Mesendoderm (in vitro differentiated cells): ENCODE data around the gene KXD1.

Experiments used
- DNase-seq: peaks from one replicate; pipeline ENCODE4 v3.0.0; 2013
- H2AK5ac ChIP-seq: 2 replicates; pipeline ENCODE4 v1.6.1; 2013; ENCODE audit warnings: low read length, inconsistent platforms
- H2BK120ac ChIP-seq: 2 replicates; pipeline ENCODE4 v1.6.1; 2013; ENCODE audit warnings: low read depth, mild to moderate bottlenecking, low read length, moderate library complexity, mixed read lengths
- H2BK15ac ChIP-seq: replicated peaks from 2 replicates; pipeline ENCODE4 v1.6.1; 2013; ENCODE audit warnings: low read depth, mild to moderate bottlenecking, moderate library complexity
- H2BK5ac ChIP-seq: 2 replicates; pipeline ENCODE4 v1.6.1; 2013; ENCODE audit warnings: low read length, inconsistent platforms
- H3K18ac ChIP-seq: 2 replicates; pipeline ENCODE4 v1.6.1; 2013; ENCODE audit warnings: mild to moderate bottlenecking, low read length, mixed read lengths
- H3K23ac ChIP-seq: one replicate; pipeline ENCODE4 v1.6.1; 2013; ENCODE audit warnings: low read length
- H3K27ac ChIP-seq: 2 replicates; pipeline ENCODE4 v1.5.1; 2013; ENCODE audit warnings: low read depth, mild to moderate bottlenecking, inconsistent platforms, low read length, moderate library complexity
- H3K27me3 ChIP-seq: 2 replicates; pipeline ENCODE4 v1.6.1; 2013; ENCODE audit warnings: low read length, control low read depth, mild to moderate bottlenecking, inconsistent platforms; ENCODE audit not compliant: insufficient read depth, poor library complexity
- H3K36me3 ChIP-seq: 2 replicates; pipeline ENCODE4 v1.6.1; 2013; ENCODE audit warnings: low read length, inconsistent platforms; ENCODE audit not compliant: control insufficient read depth, insufficient read depth
- H3K4ac ChIP-seq: one replicate; pipeline ENCODE4 v1.6.1; 2013; ENCODE audit warnings: low read depth, mild to moderate bottlenecking, low read length, moderate library complexity
- H3K4me1 ChIP-seq: 2 replicates; pipeline ENCODE4 v1.6.1; 2013; ENCODE audit warnings: low read depth, low read length, inconsistent platforms; ENCODE audit not compliant: control insufficient read depth
- H3K4me2 ChIP-seq: 2 replicates; pipeline ENCODE4 v1.6.1; 2013; ENCODE audit warnings: low read length
- H3K4me3 ChIP-seq: 2 replicates; pipeline ENCODE4 v1.5.1; 2013; ENCODE audit warnings: mild to moderate bottlenecking, low read length
- H3K56ac ChIP-seq: one replicate; pipeline ENCODE4 v1.6.1; 2013; ENCODE audit warnings: low read length
- H3K79me1 ChIP-seq: 2 replicates; pipeline ENCODE4 v1.6.1; 2013; ENCODE audit warnings: low read length, inconsistent platforms
- H3K79me2 ChIP-seq: 2 replicates; pipeline ENCODE4 v1.6.1; 2013; ENCODE audit warnings: mild to moderate bottlenecking, low read length; ENCODE audit not compliant: control insufficient read depth, insufficient read depth
- H3K9ac ChIP-seq: 2 replicates; pipeline ENCODE4 v1.6.1; 2013; ENCODE audit warnings: low read length, inconsistent platforms
- H4K5ac ChIP-seq: one replicate; pipeline ENCODE4 v1.6.1; 2013; ENCODE audit warnings: low read length
- H4K8ac ChIP-seq: one replicate; pipeline ENCODE4 v1.6.1; 2013; ENCODE audit warnings: low read depth, mild to moderate bottlenecking, control low read depth, low read length, moderate library complexity
- WGBS: extraction: QIAGEN DNeasy Blood & Tissue Kit; methylation state at CpG from one replicate; pipeline ENCODE4 v1.1.7; 2013; ENCODE audit warnings: low lambda C conversion rate, missing lambda C conversion rate; ENCODE audit not compliant: insufficient coverage; ENCODE audit errors: extremely low coverage; 5-methylcytosine and 5-hydroxymethylcytosine counted together

KXD1 gene

DNA sequence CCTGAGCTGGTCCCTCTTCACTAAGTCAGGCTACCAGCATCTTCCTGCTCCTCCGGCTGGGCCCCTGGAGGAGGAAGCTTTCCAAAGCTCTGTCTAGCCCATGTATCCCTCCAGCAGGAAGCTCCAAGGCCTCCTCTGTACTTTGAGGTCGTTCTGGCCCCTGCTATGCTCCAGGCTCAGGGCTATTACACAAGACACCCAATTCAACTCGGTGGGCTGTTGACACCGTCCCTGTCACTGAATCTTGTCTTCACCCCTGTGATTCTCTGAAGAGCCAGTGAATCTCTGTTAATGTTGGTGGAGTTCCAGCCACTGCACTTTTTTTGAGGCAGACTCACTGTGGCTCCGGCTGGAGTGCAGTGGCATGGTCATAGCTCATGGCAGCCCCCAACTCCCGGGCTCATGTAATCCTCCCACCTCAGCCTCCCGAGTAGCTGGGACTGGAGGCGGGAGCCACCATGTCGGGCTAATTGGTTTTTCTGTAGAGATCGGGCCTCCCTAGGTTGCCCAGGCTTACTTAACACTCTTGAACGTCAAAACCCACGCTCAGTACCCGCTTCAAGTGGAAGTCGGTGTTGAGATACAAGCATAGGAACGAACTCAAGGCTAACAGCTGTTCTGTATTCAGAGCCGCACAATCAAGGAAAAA is 30.4 kb downstream of the KXD1 start:
- no peak overlapping the region for H2BK15ac ChIP-seq
- WGBS, result no CpG with 5 or more reads among the region's 16 CpGs
- DNase-seq, result no peak
- H4K8ac ChIP-seq, result peak overlapping the region; percentile 31
- peak overlapping the region; percentile 37 for H3K4ac ChIP-seq
- H2AK5ac ChIP-seq, result no peak overlapping the region
- H3K56ac ChIP-seq, result peak overlapping the region; percentile 100
- peak overlapping the region; percentile 30 for H3K4me2 ChIP-seq
- peaks cover 3% of the 10 kb centered on the region for H3K36me3 ChIP-seq
- H3K79me2 ChIP-seq, result no peaks in the 10 kb centered on the region
- no peaks in the 10 kb centered on the region for H3K27me3 ChIP-seq
- H3K9ac ChIP-seq, result peak overlapping the region; percentile 98
- H3K79me1 ChIP-seq, result peaks cover 2% of the 10 kb centered on the region
- H3K23ac ChIP-seq, result no peak overlapping the region
- no peak overlapping the region for H4K5ac ChIP-seq
- H3K27ac ChIP-seq, result peak overlapping the region; percentile 9
- H3K18ac ChIP-seq, result peak overlapping the region; percentile 29
- H2BK120ac ChIP-seq, result no peak overlapping the region
- H3K4me3 ChIP-seq, result peak overlapping the region; percentile 18
- H2BK5ac ChIP-seq, result no peak overlapping the region
- H3K4me1 ChIP-seq, result peaks cover 3% of the 10 kb centered on the region

DNA sequence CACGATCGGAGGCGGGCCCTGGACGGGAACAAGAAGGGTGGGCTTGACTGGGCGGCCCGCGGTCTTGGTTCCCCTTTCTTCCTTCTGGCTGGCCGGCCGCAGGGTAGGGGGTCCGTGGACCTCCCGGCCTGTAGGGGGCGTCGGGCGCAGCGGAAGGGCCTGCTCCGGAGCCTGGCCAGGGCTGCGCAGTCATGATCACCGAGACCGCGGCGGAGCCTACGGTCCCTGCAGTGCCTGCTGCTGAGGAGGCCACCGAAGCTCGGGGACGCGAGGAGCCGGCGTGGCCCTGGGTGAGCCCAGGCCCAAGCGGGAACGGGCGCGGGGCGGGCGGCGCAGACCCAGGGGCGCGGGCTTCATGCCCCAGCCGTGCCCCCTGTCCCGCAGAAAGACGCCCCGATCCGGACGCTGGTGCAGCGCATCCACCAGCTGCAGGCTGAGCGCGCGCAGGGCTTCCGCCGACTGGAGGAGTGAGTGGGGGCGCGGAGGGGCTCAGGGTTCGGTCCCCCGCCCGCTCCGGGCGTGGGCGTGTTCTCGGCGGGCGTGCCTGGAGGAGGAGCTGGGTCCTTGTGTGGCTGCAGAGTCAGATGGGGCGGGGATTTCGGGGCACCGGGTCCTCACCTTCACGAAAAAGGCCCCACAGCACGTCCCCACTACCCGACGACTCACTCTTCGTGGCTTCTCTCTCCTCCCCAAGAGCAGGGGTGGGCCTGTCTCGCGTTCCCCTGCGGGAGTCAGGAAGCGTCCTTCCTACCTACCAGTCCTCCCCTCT is 31.1 kb downstream of the KXD1 start, which contains the start of gene REX1BD:
Gene REX1BD, plus strand, starts transcription at position 188 of the 769 bp plus-strand sequence. Its CDS starts 4 bp downstream, at position 192.
- peak within 1 kb of the TSS; percentile 97 for H3K4me2 ChIP-seq
- H2BK5ac ChIP-seq, result peak within 1 kb of the TSS; percentile 89
- H3K18ac ChIP-seq, result peak within 1 kb of the TSS; percentile 78
- H3K56ac ChIP-seq, result peak within 1 kb of the TSS; percentile 100
- peak within 1 kb of the TSS; percentile 98 for H3K9ac ChIP-seq
- peaks cover 3% of the 10 kb centered on the region for H3K36me3 ChIP-seq
- no peaks in the 10 kb centered on the region for H3K27me3 ChIP-seq
- no peak within 1 kb of the TSS for H2AK5ac ChIP-seq
- H3K4me1 ChIP-seq, result peaks cover 8% of the 10 kb centered on the region
- H3K79me2 ChIP-seq, result no peaks in the 10 kb centered on the region
- H4K5ac ChIP-seq, result no peak within 1 kb of the TSS
- peak within 1 kb of the TSS; percentile 89 for H3K23ac ChIP-seq
- H3K4ac ChIP-seq, result peak within 1 kb of the TSS; percentile 89
- WGBS, result no CpG with 5 or more reads among the region's 72 CpGs
- peak; percentile 89 for DNase-seq
- peak within 1 kb of the TSS; percentile 99 for H3K27ac ChIP-seq
- H3K79me1 ChIP-seq, result peaks cover 2% of the 10 kb centered on the region
- no peak within 1 kb of the TSS for H2BK15ac ChIP-seq
- peak within 1 kb of the TSS; percentile 15 for H2BK120ac ChIP-seq
- H4K8ac ChIP-seq, result peak within 1 kb of the TSS; percentile 97
- peak within 1 kb of the TSS; percentile 88 for H3K4me3 ChIP-seq

DNA sequence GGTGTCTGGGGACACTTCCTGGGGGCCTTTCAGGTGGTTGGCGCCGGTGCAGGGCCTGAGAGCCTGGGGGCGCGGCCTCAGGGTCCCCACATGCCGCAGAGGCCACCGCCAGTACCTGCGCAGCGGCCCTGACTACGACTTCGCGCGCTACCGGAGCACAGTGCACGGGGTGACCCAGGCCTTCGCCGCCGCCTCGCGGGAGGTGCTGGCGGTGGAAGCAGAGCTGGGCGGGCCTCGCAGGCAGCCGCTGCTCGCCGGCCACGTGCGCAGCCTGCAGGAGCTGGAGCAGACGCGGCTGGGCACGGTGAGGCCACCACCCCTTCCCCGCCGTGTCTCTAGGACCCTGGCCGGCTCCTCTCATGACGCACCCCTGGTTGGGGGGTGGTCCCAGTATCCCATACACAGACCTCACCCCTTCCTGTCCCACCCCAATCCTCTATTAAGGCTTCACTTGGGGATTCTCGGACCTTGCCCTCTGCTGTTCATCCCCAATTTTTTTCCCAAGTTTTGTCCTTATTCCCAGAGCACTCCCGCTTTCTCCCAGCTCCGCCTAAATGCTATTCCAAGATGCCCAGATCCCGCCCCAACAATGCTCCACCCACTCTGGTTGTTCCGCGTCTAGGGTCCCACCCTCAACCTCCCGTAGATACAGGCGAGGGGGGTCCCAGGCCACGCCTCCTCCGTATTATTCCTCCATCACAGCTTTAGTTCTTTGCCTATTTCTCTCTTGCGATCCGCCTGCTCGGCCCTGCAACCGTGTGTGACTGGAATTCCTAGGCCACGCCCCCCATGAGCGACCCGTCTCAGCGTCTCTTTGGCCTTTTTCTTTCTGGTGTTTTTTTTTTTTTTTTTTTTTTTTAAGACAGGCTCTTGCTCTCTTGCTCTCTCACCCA is 32.0 kb downstream of the KXD1 start:
- Histone ChIP-seq H3K4me3 (peak overlapping the region; percentile 88), H2BK15ac (no peak overlapping the region), H3K27ac (peak overlapping the region; percentile 99), H3K4me1 (peaks cover 9% of the 10 kb centered on the region), H3K9ac (peak overlapping the region; percentile 98), H2BK5ac (peak overlapping the region; percentile 67), H2AK5ac (no peak overlapping the region), H3K79me1 (peaks cover 2% of the 10 kb centered on the region), H2BK120ac (no peak overlapping the region), H4K8ac (no peak overlapping the region), H3K4me2 (peak overlapping the region; percentile 97), H3K79me2 (no peaks in the 10 kb centered on the region), H3K36me3 (peaks cover 3% of the 10 kb centered on the region), H3K56ac (peak overlapping the region; percentile 100), H3K4ac (peak overlapping the region; percentile 22), H4K5ac (no peak overlapping the region), H3K27me3 (no peaks in the 10 kb centered on the region), H3K23ac (no peak overlapping the region), H3K18ac (peak overlapping the region; percentile 45)
- no CpG with 5 or more reads among the region's 52 CpGs for WGBS
- peak; percentile 94 for DNase-seq

GRCh38 chr19:18590273-18591272 is 32.9 kb downstream of the KXD1 start:
- Histone ChIP-seq H2BK120ac (no peak overlapping the region), H4K8ac (no peak overlapping the region), H3K27me3 (no peaks in the 10 kb centered on the region), H2BK5ac (no peak overlapping the region), H3K4me2 (peak overlapping the region; percentile 97), H2AK5ac (no peak overlapping the region), H3K4ac (no peak overlapping the region), H3K56ac (peak overlapping the region; percentile 83), H4K5ac (no peak overlapping the region), H3K23ac (peak overlapping the region; percentile 45), H3K79me2 (no peaks in the 10 kb centered on the region), H3K9ac (peak overlapping the region; percentile 98), H3K79me1 (peaks cover 2% of the 10 kb centered on the region), H2BK15ac (no peak overlapping the region), H3K4me3 (peak overlapping the region; percentile 20), H3K36me3 (peaks cover 3% of the 10 kb centered on the region), H3K27ac (peak overlapping the region; percentile 52), H3K4me1 (peaks cover 14% of the 10 kb centered on the region), H3K18ac (no peak overlapping the region)
- peak; percentile 99 for DNase-seq
- no CpG with 5 or more reads among the region's 40 CpGs for WGBS
